ENCODE results near the gene MICAL2.

MICAL2 gene

DNA sequence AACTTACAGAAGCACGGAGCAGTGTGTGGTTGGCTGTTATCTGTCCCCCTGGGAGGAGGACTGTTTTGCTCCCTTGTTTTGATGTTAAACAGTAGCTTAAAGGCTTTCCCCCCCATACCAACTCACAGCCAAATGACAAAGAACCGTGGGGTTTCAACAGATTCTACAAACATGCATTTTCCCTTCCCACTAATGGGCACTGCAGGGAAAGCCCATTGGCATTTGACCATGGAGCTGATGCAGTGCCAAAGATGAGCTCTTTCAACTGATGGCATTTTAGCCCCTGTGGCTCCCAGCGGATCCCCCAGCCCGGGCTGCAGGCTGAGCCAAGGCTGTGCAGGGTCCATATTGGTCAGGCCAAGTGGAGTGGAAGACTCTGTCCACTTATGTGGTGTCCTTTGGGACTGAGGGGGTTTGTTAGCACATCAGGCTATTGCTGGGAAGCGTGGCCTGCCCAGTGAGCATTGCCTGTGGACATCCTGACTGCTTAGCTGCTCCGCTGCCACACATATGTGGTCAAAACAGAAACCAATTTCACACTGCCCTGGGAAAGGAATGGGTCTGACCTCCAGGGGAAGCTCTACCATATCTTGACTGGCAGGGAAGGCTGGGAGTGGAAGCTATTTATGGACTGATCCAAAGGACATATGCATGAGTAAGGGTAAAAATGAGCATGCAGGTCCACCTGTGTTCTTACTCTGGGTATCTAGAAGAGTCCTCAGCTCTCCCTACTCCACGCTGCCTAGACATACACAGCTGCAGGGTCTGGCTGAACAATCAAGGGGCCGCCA lies 150.5 kb downstream of the MICAL2 start:
- no peak overlapping the region for H3K4me3 ChIP-seq (ENCODE audit: low read depth, low read length)
- in situ Hi-C loops (cut with HindIII; ENCODE audit: low sequenced_read_pairs) = no loop called here
- no peak for DNase-seq (ENCODE audit: low read depth, low spot score)
- TF ChIP-seq CTCF (IDR thresholded peaks at IDR 0.05; ENCODE audit: low read depth, low read length) = no peak

GRCh38 chr11:12261551-12261950 lies 151.2 kb downstream of the MICAL2 start:
- in situ Hi-C loops (cut with HindIII; ENCODE audit: low sequenced_read_pairs) = no loop called here
- TF ChIP-seq CTCF (IDR thresholded peaks at IDR 0.05; ENCODE audit: low read depth, low read length) = no peak
- no peak overlapping the region for H3K4me3 ChIP-seq (ENCODE audit: low read depth, low read length)
- DNase-seq (ENCODE audit: low read depth, low spot score) = no peak

DNA sequence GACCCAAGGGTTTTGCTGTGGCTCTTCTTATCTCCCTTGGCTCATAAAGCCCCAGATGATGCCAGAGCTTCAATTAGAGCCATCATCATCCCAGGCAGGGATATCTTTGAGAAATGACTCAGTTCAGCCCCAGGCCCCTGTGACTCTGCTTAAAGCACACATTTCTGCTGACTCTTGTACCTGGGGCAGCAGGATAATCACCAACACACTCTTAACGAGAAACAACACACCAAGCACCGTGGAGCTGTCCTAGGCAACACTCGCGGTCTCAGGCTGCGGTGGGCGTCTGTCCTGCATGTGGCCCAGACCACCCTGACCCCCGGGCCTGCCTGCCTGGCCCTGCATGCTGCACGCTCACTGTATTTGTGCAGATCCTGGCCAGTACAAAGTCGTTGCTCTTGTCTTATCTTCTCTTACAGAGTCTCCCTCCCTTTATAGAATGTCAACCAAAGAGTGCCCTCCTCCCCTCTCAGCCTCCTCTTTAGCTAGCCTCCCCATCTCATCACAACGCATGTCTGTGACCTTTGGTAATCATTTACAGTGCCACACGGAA lies 152.8 kb downstream of the MICAL2 start:
- in situ Hi-C loops (cut with HindIII; ENCODE audit: low sequenced_read_pairs) = no loop called here
- no peak for DNase-seq (ENCODE audit: low read depth, low spot score)
- no peak for TF ChIP-seq CTCF (IDR thresholded peaks at IDR 0.05; ENCODE audit: low read depth, low read length)
- H3K4me3 ChIP-seq (ENCODE audit: low read depth, low read length) = no peak overlapping the region

DNA sequence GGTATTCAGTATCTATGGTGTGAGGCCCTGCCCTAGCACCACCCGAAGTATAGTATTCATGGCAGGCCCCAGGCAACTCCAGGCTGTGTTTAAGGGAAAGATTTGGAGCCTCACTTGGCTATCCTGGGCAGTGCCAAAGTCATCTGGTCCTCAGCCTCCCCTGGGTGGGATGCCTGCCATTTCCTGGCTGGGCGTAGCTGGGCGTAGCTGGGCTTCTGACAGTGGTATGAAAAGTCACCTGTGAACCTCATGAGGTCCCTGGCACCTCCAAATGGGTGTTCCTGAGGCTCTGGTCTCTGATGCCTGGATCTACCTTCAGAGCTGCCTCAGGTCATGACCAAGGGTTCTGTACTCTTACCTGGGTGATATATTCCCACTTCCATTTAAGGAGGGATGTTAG lies 154.0 kb downstream of the MICAL2 start:
- no peak for TF ChIP-seq CTCF (IDR thresholded peaks at IDR 0.05; ENCODE audit: low read depth, low read length)
- no peak overlapping the region for H3K4me3 ChIP-seq (ENCODE audit: low read depth, low read length)
- no peak for DNase-seq (ENCODE audit: low read depth, low spot score)
- in situ Hi-C loops (cut with HindIII; ENCODE audit: low sequenced_read_pairs) = no loop called here

GRCh38 chr11:12266132-12266531 lies 155.7 kb downstream of the MICAL2 start:
- DNase-seq (ENCODE audit: low read depth, low spot score) = no peak
- H3K4me3 ChIP-seq (ENCODE audit: low read depth, low read length) = no peak overlapping the region
- no peak for TF ChIP-seq CTCF (IDR thresholded peaks at IDR 0.05; ENCODE audit: low read depth, low read length)
- in situ Hi-C loops (cut with HindIII; ENCODE audit: low sequenced_read_pairs) = no loop called here

GRCh38 chr11:12266943-12267342 lies 156.6 kb downstream of the MICAL2 start:
- no peak overlapping the region for H3K4me3 ChIP-seq (ENCODE audit: low read depth, low read length)
- no peak for TF ChIP-seq CTCF (IDR thresholded peaks at IDR 0.05; ENCODE audit: low read depth, low read length)
- in situ Hi-C loops (cut with HindIII; ENCODE audit: low sequenced_read_pairs) = no loop called here
- no peak for DNase-seq (ENCODE audit: low read depth, low spot score)
